NCI-H128 (cell line): Measurements from ENCODE around the gene ARRB1.

Experiments used
- DNase-seq: peaks from one replicate; lab custom pipeline; 2025; ENCODE audit not compliant: unreplicated experiment; lab: John Stamatoyannopoulos, UW

ARRB1 gene

GRCh38 chr11:75302371-75302770 is 49.1 kb downstream of the ARRB1 start:
- no peak for DNase-seq

GRCh38 chr11:75301601-75302345 is 49.7 kb downstream of the ARRB1 start:
- no peak for DNase-seq

GRCh38 chr11:75301131-75301530 is 50.3 kb downstream of the ARRB1 start:
- DNase-seq: no peak

- DNase-seq: no peak
These were observed 52.5 kb downstream of the ARRB1 start for GRCh38 chr11:75298976-75299260.

GRCh38 chr11:75298191-75298975 is 53.1 kb downstream of the ARRB1 start:
- DNase-seq: no peak

GRCh38 chr11:75293903-75294302 is 57.6 kb downstream of the ARRB1 start:
- no peak for DNase-seq

GRCh38 chr11:75292943-75293342 is 58.5 kb downstream of the ARRB1 start:
- DNase-seq: no peak

- DNase-seq: no peak
These were observed 59.7 kb downstream of the ARRB1 start for GRCh38 chr11:75291741-75292140.

GRCh38 chr11:75289919-75290318 is 61.5 kb downstream of the ARRB1 start:
- DNase-seq: no peak

- DNase-seq: no peak
These were observed 62.0 kb downstream of the ARRB1 start for GRCh38 chr11:75289511-75289760.

GRCh38 chr11:75287579-75287978 is 63.9 kb downstream of the ARRB1 start:
- DNase-seq: no peak

GRCh38 chr11:75286826-75287465 is 64.5 kb downstream of the ARRB1 start:
- DNase-seq: no peak

GRCh38 chr11:75285776-75286360 is 65.6 kb downstream of the ARRB1 start:
- DNase-seq: no peak

- no peak for DNase-seq
These were observed 68.0 kb downstream of the ARRB1 start for GRCh38 chr11:75283391-75283931.

- DNase-seq: no peak
These were observed 69.9 kb downstream of the ARRB1 start for GRCh38 chr11:75281469-75282095.

GRCh38 chr11:75280770-75281468 is 70.5 kb downstream of the ARRB1 start:
- no peak for DNase-seq

- peak; percentile 63 for DNase-seq
These were observed 71.2 kb downstream of the ARRB1 start for GRCh38 chr11:75280227-75280701.

GRCh38 chr11:75279273-75279672 is 72.2 kb downstream of the ARRB1 start:
- DNase-seq: no peak

- no peak for DNase-seq
These were observed 73.3 kb downstream of the ARRB1 start for GRCh38 chr11:75277991-75278790.
